Heart left ventricle (tissue), 13 donors: ENCODE results near the gene CLNK.

Experiments
- POLR2A ChIP-seq, 2 donors: fragments of 450-650 bp; IDR thresholded peaks; one replicate each; pipeline ENCODE4 v1.6.1; 2017; ENCODE audit warnings: antibody characterized with exemption in 2 of 2, mild to moderate bottlenecking in 2 of 2, moderate library complexity in 2 of 2
- TF ChIP-seq, protein P1 (sequence below), 12 donors: fragments of 200-600 bp; sonication (generic) in 4 of 12; IDR thresholded peaks; one replicate each; pipeline versions ENCODE4 v1.5.0 to v1.8.0; 2018 to 2022; ENCODE audit warnings: antibody characterized with exemption in 12 of 12, mild to moderate bottlenecking in 5 of 12
- donor health status: ischemic (EF 13 %, LVEDD 7.1; RV severe dilation, severe dysfunction).
- donor health status: DM: no; HTN: yes; CAD: no.
- donor health status: DM: no; HTN: no; CAD: no.
- donor health status: ischemic (EF 25% LVEDD 6.9; RV normal size, moderate dysfunction).
- donor health status: ischemic (EF 25% LVEDD 5.7; RV mildly dilated, moderate dysfunction).
- donor health status: ischemic (EF 35%, LVEDD 5.7; RV mildly dilated, moderate dysfunction).
- donor health status: nonischemic (EF 11% LVEDD 7.7; RV severe dilation, severe dysfunction).
- donor health status: DM: yes; HTN: yes; CAD: no.
- donor health status: PGD.
- donor health status: ischemic (EF 29% LVEDD 5.4; RV normal size, mild dysfunction).
- donor health status: nonischemic (EF 23%, LVEDD 6.1; RV moderate dilation, normal function).

DNA sequence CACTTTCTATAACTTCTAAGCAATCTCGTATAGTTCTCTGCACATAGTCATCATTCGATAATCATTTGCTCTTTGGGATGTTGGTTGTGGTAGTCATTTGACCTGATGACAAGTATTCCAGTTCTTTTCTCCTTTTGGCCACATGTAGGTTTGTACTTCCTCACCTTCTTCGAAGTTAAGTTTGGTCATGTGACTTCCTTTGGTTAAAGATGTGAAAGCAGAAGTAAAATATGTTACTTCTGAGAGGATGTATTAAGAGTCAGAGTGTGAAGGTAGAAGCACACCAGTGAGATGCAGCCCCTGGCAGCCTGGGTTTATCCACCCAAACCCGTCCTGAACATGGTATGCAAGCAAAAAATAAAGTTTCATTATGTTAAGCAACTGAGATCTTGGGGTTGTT lies 178.5 kb downstream of the CLNK start:
- TF ChIP-seq, protein P1, sequence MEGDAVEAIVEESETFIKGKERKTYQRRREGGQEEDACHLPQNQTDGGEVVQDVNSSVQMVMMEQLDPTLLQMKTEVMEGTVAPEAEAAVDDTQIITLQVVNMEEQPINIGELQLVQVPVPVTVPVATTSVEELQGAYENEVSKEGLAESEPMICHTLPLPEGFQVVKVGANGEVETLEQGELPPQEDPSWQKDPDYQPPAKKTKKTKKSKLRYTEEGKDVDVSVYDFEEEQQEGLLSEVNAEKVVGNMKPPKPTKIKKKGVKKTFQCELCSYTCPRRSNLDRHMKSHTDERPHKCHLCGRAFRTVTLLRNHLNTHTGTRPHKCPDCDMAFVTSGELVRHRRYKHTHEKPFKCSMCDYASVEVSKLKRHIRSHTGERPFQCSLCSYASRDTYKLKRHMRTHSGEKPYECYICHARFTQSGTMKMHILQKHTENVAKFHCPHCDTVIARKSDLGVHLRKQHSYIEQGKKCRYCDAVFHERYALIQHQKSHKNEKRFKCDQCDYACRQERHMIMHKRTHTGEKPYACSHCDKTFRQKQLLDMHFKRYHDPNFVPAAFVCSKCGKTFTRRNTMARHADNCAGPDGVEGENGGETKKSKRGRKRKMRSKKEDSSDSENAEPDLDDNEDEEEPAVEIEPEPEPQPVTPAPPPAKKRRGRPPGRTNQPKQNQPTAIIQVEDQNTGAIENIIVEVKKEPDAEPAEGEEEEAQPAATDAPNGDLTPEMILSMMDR (IDR thresholded peaks at IDR 0.05) = no peak
- no peak for TF ChIP-seq POLR2A (IDR thresholded peaks at IDR 0.05)
